Activated CD4-positive, alpha-beta T cell treated with anti-CD3 and anti-CD28 coated beads for 1 hour (primary cell): Measurements from ENCODE around the gene CDKN2AIPNL.
A peak's percentile ranks its signal among the peaks of the same experiment; 100 is the strongest.
"Not testable (repeated sequence)": the region's sequence is repeated elsewhere in the genome, so short reads cannot be mapped to it uniquely, and the experiment has no call there.

Source experiments
- DNase-seq: peaks from one replicate; pipeline ENCODE4 v3.0.0-alpha.2; 2020

CDKN2AIPNL gene

DNA sequence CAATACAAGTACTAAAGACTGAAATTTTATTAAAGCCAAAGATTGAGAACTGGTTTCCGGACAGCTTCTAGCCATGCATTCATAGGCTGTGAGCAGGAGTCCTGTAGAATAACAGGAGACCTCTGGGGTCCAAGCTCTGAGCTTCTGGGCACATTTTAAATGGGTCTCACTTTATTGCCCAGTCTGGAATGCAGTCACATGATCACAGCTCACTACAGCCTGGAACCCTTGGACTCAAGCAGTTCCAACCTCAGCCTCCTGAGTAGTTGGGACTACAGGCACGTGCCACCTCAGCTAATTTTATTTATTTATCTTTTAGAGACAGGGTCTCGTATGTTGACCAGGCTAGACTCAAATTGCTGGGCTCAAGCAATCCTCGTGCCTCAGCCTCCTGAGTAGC lies 15.4 kb downstream of the CDKN2AIPNL start:
- DNase-seq: no peak

DNA sequence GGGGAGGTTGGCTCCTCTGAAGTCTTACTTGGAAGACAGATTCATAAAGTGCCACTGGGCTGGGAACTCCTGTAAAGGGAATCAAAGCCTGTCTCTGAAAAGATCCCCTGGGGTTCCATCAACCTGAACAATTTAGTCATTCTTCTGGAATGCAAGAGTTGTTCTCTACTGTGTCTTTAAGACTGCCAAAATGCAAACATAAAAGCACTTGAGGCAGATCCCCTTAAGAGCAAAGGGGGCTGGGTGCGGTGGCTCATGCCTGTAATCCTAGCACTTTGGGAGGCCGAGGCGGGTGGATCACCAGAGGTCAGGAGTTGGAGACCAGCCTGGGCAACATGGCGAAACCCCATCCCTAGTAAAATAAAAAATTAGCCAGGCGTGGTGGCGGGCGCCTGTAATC lies 16.7 kb downstream of the CDKN2AIPNL start:
- DNase-seq: no peak

DNA sequence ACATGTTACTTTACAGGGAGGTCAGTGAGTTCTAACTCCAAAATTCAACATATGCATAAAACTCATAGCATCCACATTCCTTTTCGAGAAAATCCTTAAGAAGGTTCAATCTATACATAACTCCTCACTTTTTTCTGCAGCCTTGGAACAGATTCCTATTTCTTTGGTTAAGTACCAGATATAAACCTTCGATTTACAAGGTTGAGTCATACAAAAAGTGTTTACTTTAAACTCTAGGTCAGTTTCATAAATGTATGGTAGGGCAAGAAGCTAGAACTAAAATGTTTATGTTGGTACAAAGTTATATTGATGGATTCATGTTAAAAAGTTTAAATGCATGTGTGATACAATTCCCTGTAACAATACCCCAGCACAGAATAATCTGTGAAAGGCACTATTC lies 19.4 kb downstream of the CDKN2AIPNL start:
- DNase-seq: no peak

DNA sequence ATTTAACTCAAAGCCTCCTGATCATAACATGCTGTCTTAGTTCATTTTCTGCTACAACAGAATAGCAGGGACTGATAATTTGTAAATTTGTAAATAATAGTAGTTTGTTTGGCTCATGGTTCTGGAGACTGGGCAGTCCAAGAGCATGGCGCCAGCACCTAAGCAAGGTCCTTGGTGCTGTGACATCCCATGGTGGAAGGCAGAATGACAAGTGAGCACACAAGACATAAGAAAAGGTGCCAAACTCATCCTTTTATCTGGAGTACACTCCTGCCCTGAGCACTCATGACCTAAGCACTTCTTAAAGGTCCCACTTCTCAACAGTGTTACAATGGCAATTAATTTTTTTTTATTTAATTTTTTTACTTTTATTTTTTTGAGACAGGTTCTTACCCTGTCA lies 24.2 kb downstream of the CDKN2AIPNL start:
- no peak for DNase-seq

DNA sequence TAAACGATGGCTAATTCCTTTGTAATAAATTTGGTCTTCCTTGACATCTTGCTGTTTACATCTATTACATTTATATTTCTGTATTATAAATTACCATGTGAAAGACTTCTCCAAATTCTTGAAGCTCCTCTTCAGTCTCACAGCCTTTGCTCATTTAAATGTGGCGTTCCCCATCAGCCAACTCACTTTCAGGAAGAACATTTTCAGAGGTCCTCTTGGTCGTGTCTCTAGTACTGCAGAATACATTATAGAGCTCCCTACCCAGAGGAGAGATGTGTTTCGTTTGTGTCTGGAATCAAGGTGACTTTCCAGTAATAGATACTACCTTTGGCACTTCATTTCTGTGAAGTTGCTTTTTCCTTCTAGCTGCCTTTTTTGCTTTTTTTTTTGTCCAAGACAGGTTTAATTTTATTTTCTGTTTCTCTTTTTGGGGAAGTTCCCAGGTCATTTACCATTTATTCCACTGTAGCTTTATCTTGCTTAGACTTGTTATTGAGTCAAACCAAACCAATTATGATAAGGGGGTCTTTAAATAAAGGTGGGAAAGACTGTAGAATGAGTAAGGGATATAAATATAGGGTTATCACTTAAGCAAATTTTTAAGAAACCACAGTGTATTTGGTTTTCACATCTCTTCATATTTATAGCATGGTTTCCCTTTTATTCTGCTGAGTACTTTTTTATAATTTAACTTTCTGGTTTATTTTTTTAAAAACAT lies 27.5 kb downstream of the CDKN2AIPNL start:
- DNase-seq: no peak

DNA sequence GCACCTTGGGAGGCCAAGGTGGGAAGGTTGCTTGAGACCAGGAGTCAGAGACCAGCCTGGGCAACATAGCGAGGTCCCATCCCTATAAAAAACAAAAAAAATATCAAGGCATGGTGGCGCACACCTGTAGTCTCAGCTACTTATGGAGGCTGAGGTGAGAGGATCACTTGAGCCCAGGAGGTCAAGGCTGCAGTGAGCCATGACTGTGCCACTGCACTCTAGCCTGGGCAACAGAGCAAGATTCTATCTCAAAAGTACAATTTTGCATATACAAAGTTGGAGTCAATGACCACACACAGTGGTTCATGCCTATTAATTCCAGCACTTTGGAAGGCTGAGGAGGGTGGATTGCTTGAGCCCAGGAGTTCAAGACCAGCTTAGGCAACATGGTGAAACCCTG lies 29.5 kb downstream of the CDKN2AIPNL start:
- not testable (repeated sequence) for DNase-seq

DNA sequence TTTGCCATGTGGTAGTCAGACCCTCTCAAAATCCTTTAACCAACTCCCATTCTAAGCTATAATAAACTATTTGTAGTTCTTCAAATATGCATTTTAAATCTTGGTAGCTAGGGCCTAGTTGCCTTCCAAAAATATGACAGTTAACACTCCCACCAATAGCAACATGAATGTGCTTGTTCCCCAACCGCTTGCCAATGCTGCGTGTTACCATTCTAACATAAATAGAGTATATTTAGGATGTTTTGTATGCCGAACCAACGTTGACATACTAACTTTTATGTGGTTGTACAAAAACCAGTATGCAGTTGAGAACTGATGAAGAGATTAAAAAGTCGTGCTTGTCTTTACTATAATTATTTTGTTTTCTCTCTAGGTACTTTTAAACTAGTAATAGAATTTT lies 31.3 kb downstream of the CDKN2AIPNL start:
- DNase-seq: no peak

DNA sequence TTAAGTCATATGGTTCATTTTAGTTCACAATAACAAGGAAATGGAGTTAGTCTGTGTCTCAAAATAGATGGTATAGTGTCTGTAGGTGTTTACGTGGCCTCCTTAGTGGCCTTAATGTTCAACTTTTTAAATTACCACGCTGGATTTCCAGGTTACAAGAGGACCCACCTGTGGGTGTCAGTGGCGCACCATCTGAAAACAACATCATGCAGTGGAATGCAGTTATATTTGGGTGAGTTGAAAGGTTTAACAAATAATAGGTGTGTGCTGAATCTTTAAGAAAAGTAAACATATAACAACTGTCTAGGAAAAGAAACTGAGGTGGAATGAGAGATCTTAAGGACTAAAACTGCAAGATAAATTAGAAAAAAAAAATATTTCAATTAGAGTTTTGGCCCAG lies 37.4 kb downstream of the CDKN2AIPNL start:
- no peak for DNase-seq

DNA sequence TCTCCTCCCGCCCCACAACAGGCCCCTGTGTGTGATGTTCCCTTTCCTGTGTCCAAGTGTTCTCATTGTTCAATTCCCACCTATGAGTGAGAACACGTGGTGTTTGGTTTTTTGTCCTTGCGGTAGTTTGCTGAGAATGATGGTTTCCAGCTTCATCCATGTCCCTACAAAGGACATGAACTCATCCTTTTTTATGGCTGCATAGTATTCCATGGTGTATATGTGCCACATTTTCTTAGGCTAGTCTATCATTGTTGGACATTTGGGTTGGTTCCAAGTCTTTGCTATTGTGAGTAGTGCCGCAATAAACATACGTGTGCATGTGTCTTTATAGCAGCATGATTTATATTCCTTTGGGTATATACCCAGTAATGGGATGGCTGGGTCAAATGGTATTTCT lies 38.0 kb downstream of the CDKN2AIPNL start:
- not testable (repeated sequence) for DNase-seq

DNA sequence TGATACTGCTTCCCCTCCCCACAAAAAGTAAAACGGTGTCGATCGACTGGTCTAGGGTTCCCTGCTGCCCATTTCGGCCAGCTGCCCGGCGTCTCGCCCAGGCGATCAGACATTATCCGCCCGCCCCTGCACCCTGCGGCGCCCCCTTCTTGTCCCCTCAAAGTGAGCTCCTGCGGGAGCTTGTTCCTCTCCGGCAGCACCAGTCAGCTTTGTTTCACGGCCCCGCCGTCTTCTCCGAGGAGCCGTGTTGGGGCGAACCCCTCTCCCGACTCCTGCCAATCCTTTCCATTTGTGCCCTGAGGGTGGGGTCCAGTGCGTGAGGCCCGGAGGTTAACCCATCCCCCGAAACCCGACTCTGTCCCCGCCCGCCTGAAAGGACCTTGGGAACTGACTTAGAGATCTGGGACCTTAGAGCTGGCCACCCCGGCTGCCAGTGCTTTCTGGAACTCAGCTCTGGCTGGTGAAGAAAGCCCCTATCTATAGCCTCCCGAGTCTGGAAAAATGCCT lies 39.8 kb downstream of the CDKN2AIPNL start:
- peak; percentile 16 for DNase-seq

DNA sequence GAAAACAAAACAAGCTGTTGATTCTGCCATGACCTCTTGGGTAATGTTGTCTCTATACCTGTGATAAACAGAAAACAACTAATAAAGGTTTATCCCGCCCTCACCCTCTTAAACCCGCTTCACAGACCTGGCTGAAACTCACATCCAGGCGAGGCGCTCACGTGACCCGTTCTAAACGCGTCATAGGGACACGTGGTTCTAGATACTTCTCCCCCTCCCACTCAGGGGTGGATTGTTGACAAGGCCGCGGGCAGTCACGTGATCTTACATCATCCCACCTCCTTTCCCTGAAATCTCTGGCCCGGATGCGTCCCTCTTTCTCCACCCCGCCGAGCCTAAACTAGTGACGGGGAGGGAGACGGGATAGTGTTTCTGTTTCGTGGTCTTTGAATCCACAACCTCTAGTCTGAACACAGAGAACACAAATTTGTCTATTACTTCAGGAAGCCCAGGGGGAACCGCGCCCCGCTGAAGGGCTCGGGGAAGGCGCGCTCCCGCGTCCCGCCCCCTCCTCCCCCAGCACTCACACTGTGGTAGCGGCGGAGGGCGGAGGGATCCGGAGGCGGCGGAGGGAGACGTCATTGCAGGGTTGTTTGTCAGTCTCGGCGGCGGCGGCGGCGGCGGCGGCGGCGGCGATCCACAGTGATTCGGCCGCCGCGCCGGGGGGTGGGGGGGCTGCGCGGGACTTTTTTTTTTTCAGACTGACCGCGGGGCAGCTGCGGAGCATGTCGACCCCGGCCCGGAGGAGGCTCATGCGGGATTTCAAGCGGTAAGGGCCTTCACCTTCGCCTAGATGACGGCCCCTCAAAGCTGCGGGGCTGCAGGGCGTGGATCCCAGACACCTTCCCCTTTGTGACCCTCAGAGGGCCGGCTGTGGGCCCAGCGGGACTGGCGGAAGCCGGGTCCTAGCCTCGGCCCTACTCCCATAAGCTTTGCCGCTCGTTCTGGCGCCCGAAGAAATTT lies 40.5 kb downstream of the CDKN2AIPNL start, which contains the start of gene UBE2B:
UBE2B (plus strand) TSS at position 699 of the 963 bp plus-strand sequence; CDS start at position 726, 27 bp downstream.
- DNase-seq: peak; percentile 94

DNA sequence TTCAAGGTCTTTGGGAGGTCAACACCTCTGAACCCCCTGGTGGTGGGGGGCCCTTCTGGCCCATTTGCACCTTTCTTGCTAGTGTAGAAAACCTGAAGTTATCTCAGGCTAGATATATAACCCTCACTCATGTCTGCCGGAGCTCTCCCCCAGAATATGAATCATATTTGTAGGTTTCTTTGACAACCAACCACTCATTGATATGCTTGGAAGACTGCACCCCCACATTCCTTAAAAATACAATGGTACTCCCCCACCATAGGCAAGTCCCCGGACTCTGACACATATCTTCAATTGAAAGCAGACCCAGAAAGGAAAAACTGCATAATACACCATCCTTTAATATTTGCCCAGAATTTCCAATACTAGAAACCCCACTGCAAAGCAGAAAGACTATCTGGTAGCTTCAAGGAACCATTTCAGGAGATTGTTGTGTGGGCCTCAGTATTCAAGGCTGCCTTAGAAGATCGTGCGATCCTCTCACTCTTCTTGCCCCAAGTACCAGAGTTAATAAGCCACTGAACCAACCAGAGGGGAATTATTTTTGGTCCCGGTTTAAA lies 41.3 kb downstream of the CDKN2AIPNL start:
- DNase-seq: no peak

DNA sequence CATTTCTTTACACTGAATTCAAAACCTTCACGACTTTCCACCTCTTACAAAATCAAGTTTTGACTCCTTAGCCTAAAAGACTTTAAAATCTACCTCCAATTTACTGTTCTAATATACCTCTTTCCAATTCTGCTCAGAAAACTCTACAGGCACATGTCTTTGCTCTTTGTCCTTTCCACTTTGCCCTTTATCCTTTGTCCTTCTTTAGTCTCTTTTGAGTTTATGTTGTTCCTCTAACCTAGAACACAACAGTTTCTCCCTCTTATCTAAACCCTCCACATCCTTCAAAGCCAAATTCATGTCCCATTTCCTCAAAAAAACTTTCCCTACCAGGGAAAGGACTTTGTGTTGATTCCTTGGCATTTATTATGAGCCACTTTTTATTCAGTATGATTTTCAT lies 46.1 kb downstream of the CDKN2AIPNL start:
- DNase-seq: no peak

DNA sequence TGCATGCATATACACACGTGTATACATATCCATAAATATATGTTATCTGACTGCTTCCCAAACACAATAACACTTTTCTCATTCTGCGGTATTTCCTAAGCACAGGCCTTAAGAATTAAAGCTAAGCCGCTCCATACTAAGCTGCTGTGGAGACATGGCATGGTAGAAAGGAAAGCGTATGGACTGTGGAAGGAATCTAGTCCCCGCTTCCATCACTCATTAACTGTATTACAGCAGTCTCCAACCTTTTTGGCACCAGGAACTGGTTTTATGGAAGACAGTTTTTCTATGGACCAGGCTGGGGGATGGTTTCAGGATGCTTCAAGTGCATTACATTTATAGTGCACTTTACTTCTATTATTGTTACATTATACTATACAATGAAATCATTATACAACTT lies 56.0 kb downstream of the CDKN2AIPNL start:
- no peak for DNase-seq
